ENCODE results near the gene THBS3.
"Not testable (repeated sequence)": the region's sequence is repeated elsewhere in the genome, so short reads cannot be mapped to it uniquely, and the experiment has no call there.

GRCh38 chr1:155155996-155156643 is 51.6 kb downstream of the THBS3 start:
- TF ChIP-seq FOXK2, SUZ12 (IDR thresholded peaks at IDR 0.05): not testable (repeated sequence)

Measured in HEK293T (cell line).